ENCODE results near the gene ENDOG. TPM values are rescaled to one million over a fixed set of nuclear protein-coding genes. Genes with fewer than 3 reads are reported as not detected.
"Not testable (repeated sequence)": the region's sequence is repeated elsewhere in the genome, so short reads cannot be mapped to it uniquely, and the experiment has no call there.

Gene ENDOG
- total RNA-seq, 2 donors from 2014 or later = 7.7 to 7.8 TPM

DNA sequence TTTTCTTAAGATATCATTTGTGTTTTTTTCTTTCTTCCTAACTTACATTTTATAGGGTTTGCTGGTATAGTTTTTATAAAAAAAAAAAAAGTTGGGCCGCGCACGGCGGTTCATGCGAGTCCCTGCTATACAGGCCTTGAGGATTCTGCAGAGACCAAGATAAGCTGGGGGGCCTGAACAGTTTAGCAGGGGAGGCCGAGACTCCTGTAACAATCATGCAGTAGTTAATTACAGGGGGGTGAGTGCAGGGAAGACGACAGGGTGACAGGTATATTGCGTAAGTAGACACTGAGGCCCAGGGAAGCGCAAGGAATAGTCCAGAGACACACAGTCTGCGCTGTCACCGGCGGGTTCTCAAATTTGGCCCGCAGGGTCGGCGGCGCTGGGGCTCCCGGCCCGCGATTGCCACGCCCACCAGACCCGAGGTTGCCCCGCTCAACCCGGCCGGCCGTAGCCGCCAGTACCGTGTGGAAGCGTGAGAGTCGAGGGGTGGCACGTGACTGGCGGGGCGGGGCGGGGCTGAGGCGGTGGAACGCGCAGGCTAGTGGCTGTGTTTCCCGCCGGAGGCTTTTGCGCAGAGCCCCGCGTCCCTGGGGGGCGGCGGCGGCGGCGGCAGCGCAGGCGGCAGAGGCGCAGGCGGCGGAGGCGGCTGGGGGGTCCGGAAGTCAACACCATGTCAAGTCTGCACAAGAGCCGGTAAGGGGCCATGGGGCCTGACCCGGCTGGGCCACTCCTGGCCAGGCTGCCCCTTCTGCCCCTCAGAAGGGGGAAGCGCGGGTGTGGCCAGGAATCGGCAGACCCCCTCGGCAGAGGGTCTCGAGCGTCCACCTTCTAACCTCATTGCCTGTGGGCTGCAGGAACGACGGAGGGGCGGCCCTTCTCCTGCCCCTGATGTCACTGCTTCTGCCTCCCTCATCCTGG is 31.4 kb upstream of the ENDOG start, which contains the start of gene TBC1D13:
TSS of gene TBC1D13 (plus strand) at position 573 of the 921 bp plus-strand sequence. CDS start at position 674, 101 bp downstream.
- H3K36me3 Mint-ChIP-seq (ENCODE audit: low read depth) = no peaks in the 10 kb centered on the region
- DNase-seq = peak; percentile 87 to 90 (median 88)
- no peaks in the 10 kb centered on the region for H3K27me3 Mint-ChIP-seq
- H3K4me1 Mint-ChIP-seq = peaks cover 14% of the 10 kb centered on the region
- no peaks in the 10 kb centered on the region for H3K9me3 ChIP-seq (ENCODE audit: control insufficient read depth, low read length, poor library complexity, severe bottlenecking)
- H3K27ac Mint-ChIP-seq = peak within 1 kb of the TSS; percentile 82
- ATAC-seq = peak; percentile 98
- peak within 1 kb of the TSS; percentile 97 for H3K4me3 Mint-ChIP-seq

DNA sequence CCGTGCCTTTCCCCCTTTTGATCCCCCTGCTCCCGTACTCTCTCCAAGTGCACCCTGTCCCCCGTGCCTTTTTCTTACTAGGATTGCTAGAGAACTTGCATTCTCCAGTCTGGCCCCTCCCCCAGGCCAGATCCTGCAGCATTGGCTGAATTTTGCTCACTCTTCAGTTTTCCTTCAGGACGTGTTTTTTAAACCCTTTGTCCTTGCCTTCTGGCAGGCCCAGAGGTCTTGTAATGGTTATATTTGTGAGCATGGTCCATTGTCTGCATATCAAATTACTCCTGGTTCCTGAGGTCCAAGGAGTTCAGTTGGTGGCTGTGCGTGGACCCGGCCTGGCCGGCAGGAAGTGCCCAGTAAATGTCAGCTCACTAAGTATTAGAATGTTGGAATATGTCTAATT is 30.6 kb upstream of the ENDOG start:
- Mint-ChIP-seq H3K27ac (peak overlapping the region; percentile 82), H3K4me1 (peaks cover 14% of the 10 kb centered on the region), H3K36me3 (ENCODE audit: low read depth) (no peaks in the 10 kb centered on the region), H3K27me3 (no peaks in the 10 kb centered on the region), H3K4me3 (peak overlapping the region; percentile 97)
- ATAC-seq (no peak), DNase-seq (no peak)
- no peaks in the 10 kb centered on the region for H3K9me3 ChIP-seq (ENCODE audit: control insufficient read depth, low read length, poor library complexity, severe bottlenecking)

DNA sequence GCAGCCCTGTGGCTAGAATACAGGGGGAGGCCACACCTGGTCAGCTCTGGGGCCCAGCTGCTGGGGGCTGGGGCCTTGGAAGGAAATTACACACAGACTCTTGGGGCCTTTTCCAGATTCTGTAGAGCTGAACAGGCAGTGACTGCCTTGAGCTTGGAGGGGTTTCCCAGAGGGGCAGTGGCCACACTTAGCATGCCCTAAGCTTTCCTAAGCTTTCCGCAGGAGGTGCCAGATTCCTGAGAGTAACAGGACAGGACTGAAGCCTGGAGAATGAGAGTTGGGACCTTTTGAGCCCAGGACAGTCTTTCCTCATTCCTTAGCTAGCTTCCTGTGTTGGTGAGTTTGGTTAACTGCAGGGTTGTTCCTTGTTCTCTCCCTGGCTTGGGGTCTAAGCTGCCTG is 29.9 kb upstream of the ENDOG start:
- peak overlapping the region; percentile 82 for H3K27ac Mint-ChIP-seq

GRCh38 chr9:128790536-128790935 is 27.8 kb upstream of the ENDOG start:
- no peaks in the 10 kb centered on the region for H3K27me3 Mint-ChIP-seq
- ATAC-seq (no peak), DNase-seq (no peak)
- H3K9me3 ChIP-seq (ENCODE audit: control insufficient read depth, low read length, poor library complexity, severe bottlenecking) = no peaks in the 10 kb centered on the region
- no peak overlapping the region for H3K27ac Mint-ChIP-seq
- peaks cover 2% of the 10 kb centered on the region for H3K36me3 Mint-ChIP-seq (ENCODE audit: low read depth)
- no peak overlapping the region for H3K4me3 Mint-ChIP-seq
- peaks cover 25% of the 10 kb centered on the region for H3K4me1 Mint-ChIP-seq

More for the DNA sequence above, 29.9 kb upstream of the ENDOG start:
- DNase-seq = no peak
- Mint-ChIP-seq H3K36me3 (ENCODE audit: low read depth) (no peaks in the 10 kb centered on the region), H3K4me1 (peaks cover 20% of the 10 kb centered on the region), H3K4me3 (peak overlapping the region; percentile 97), H3K27me3 (no peaks in the 10 kb centered on the region)
- no peaks in the 10 kb centered on the region for H3K9me3 ChIP-seq (ENCODE audit: control insufficient read depth, low read length, poor library complexity, severe bottlenecking)
- ATAC-seq = no peak

DNA sequence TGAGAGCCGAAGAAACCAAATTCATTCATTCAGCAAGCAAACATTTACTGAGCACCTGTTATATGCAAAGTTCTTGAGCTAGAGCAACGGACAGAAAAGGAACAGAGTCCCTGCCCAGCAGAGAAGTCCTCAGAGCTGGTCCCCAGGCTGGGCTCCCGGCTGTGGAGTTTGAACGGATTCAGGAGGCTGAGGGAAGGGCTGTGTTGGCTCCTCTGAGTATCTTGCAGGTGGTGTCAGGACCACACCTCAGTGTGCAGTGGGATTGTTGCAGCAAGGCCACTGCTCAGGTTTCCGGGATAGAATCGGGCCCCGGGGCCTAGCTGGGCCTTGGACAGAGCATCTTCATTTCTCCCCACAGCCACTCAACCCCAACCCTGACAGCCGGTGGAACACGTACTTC is 26.2 kb upstream of the ENDOG start:
- H3K4me1 Mint-ChIP-seq = peaks cover 25% of the 10 kb centered on the region
- DNase-seq = no peak
- no peak for ATAC-seq
- H3K4me3 Mint-ChIP-seq = no peak overlapping the region
- H3K27ac Mint-ChIP-seq = no peak overlapping the region
- no peaks in the 10 kb centered on the region for H3K9me3 ChIP-seq (ENCODE audit: control insufficient read depth, low read length, poor library complexity, severe bottlenecking)
- H3K36me3 Mint-ChIP-seq (ENCODE audit: low read depth) = peaks cover 2% of the 10 kb centered on the region
- no peaks in the 10 kb centered on the region for H3K27me3 Mint-ChIP-seq

DNA sequence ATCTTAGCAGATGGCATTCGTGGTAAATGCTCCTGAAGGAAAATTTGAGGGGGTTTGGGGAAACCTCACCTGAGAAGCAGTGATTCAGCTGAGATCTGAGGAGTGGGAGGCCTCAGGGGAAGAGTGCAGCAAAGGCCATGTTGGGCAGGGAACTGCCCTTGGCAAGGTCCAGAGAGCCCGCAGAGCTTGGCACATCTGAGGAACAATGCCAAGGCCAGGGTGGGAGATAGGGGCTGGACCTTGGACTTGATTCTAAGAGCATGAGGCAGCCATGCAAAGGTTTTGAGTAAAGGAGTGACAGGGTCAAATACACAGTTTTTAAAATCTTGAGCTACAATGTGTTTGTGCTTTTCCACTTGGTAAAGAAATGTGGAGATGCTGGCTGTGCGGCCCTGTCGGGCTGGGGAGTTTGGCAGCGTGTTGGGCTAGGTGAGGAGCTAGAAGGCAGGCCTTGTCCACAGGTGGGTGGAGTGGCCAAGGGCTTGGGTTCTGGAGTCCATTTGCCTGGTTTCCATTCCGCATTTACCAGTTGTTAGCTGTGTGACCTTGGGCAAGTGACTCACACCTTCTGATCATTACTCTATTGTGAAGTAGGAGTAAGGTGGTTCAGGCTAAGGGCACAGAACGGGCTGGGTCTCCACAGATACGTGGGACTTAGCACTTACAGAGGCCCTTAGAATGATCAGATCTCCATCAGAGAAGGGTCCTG is 25.2 kb upstream of the ENDOG start:
- Mint-ChIP-seq H3K27me3 (no peaks in the 10 kb centered on the region), H3K27ac (peak overlapping the region; percentile 43), H3K36me3 (ENCODE audit: low read depth) (peaks cover 4% of the 10 kb centered on the region), H3K4me1 (peaks cover 21% of the 10 kb centered on the region), H3K4me3 (no peak overlapping the region)
- ATAC-seq (no peak), DNase-seq (no peak)
- no peaks in the 10 kb centered on the region for H3K9me3 ChIP-seq (ENCODE audit: control insufficient read depth, low read length, poor library complexity, severe bottlenecking)

DNA sequence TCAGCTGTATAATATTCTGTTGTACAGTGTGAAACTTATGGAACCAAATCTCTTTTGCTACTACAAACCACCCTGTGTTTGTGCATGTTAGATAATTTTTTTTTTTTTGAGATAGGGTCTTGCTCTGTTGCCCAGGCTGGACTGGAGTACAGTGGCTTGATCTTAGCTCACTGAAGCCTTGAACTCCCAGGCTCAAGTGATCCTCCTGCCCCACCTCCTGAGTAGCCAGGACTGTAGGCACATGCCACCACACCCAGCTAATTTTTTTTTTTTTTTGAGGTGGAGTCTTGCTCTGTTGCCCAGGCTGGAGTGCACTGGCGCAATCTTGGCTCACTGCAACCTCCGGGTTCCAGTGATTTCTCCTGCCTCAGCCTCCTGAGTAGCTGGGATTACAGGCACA is 23.3 kb upstream of the ENDOG start:
- H3K27ac Mint-ChIP-seq; DNase-seq; H3K9me3 ChIP-seq (ENCODE audit: control insufficient read depth, low read length, poor library complexity, severe bottlenecking); H3K4me3 Mint-ChIP-seq; H3K36me3 Mint-ChIP-seq (ENCODE audit: low read depth); H3K27me3 Mint-ChIP-seq; ATAC-seq: not testable (repeated sequence)
- H3K4me1 Mint-ChIP-seq = peaks cover 17% of the 10 kb centered on the region

- no peaks in the 10 kb centered on the region for H3K27me3 Mint-ChIP-seq
- no peak for DNase-seq
- ATAC-seq = no peak
- peaks cover 4% of the 10 kb centered on the region for H3K36me3 Mint-ChIP-seq (ENCODE audit: low read depth)
- no peaks in the 10 kb centered on the region for H3K9me3 ChIP-seq (ENCODE audit: control insufficient read depth, low read length, poor library complexity, severe bottlenecking)
- H3K27ac Mint-ChIP-seq = no peak overlapping the region
- no peak overlapping the region for H3K4me3 Mint-ChIP-seq
- H3K4me1 Mint-ChIP-seq = peaks cover 3% of the 10 kb centered on the region
These were observed 19.4 kb upstream of the ENDOG start for GRCh38 chr9:128798896-128799295.

- Mint-ChIP-seq H3K27me3 (no peaks in the 10 kb centered on the region), H3K4me3 (no peak overlapping the region), H3K4me1 (peaks cover 2% of the 10 kb centered on the region), H3K36me3 (ENCODE audit: low read depth) (peaks cover 4% of the 10 kb centered on the region), H3K27ac (no peak overlapping the region)
- H3K9me3 ChIP-seq (ENCODE audit: control insufficient read depth, low read length, poor library complexity, severe bottlenecking) = no peaks in the 10 kb centered on the region
- DNase-seq (no peak), ATAC-seq (no peak)
These were observed 18.2 kb upstream of the ENDOG start for GRCh38 chr9:128800061-128800460.

- ATAC-seq (no peak), DNase-seq (no peak)
- Mint-ChIP-seq H3K4me1 (peaks cover 2% of the 10 kb centered on the region), H3K27ac (no peak overlapping the region), H3K36me3 (ENCODE audit: low read depth) (peaks cover 4% of the 10 kb centered on the region), H3K27me3 (no peaks in the 10 kb centered on the region), H3K4me3 (no peak overlapping the region)
- no peaks in the 10 kb centered on the region for H3K9me3 ChIP-seq (ENCODE audit: control insufficient read depth, low read length, poor library complexity, severe bottlenecking)
These were observed 15.8 kb upstream of the ENDOG start for GRCh38 chr9:128802482-128802881.

DNA sequence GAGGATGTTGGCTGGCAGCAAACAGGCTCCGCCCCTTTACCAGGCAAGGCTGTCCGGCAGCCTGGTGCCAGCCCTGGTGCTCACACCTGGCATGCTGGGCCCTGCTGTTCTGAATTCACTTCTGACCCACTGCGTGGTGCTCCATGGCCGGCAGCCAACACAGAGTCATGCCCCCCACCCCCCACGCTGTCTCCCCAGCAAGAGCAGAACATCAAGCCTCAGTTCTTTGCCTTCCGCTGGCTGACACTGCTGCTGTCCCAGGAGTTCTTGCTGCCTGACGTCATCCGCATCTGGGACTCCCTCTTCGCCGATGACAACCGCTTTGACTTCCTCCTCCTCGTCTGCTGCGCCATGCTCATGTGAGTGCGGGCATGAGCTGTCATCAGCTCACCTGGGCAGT is 12.6 kb upstream of the ENDOG start:
- no peak for DNase-seq
- H3K36me3 Mint-ChIP-seq (ENCODE audit: low read depth) = peaks cover 3% of the 10 kb centered on the region
- H3K4me3 Mint-ChIP-seq = no peak overlapping the region
- H3K27me3 Mint-ChIP-seq = no peaks in the 10 kb centered on the region
- no peak for ATAC-seq
- H3K4me1 Mint-ChIP-seq = no peaks in the 10 kb centered on the region
- no peak overlapping the region for H3K27ac Mint-ChIP-seq
- H3K9me3 ChIP-seq (ENCODE audit: control insufficient read depth, low read length, poor library complexity, severe bottlenecking) = no peaks in the 10 kb centered on the region

DNA sequence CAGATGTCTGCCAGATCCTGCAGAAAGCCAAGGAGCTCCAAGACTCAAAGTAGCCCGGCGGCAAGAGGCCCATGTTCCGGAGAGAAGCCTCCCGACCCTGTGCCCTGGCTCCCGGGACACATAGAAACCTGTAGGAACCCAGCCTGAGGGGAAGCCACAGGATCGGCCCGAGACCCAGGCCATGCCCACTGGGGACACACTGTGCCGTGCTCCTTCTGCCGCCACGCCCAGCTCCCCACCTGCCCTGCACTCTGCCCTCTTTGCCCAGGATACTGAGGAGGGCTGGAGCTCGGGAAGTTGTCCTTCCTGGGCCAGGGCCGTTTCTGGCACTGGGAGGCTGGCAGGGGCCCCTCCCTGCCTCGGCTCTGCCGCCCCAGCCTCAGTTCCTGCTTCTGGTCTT is 10.5 kb upstream of the ENDOG start:
- DNase-seq (no peak), ATAC-seq (no peak)
- no peak overlapping the region for H3K4me3 Mint-ChIP-seq
- no peaks in the 10 kb centered on the region for H3K4me1 Mint-ChIP-seq
- H3K36me3 Mint-ChIP-seq (ENCODE audit: low read depth) = peaks cover 3% of the 10 kb centered on the region
- H3K9me3 ChIP-seq (ENCODE audit: control insufficient read depth, low read length, poor library complexity, severe bottlenecking) = no peaks in the 10 kb centered on the region
- no peaks in the 10 kb centered on the region for H3K27me3 Mint-ChIP-seq
- H3K27ac Mint-ChIP-seq = no peak overlapping the region

GRCh38 chr9:128808543-128808942 is 9.8 kb upstream of the ENDOG start:
- Mint-ChIP-seq H3K4me3 (no peak overlapping the region), H3K27me3 (no peaks in the 10 kb centered on the region), H3K4me1 (no peaks in the 10 kb centered on the region), H3K36me3 (ENCODE audit: low read depth) (peaks cover 3% of the 10 kb centered on the region), H3K27ac (no peak overlapping the region)
- ATAC-seq = no peak
- no peaks in the 10 kb centered on the region for H3K9me3 ChIP-seq (ENCODE audit: control insufficient read depth, low read length, poor library complexity, severe bottlenecking)
- no peak for DNase-seq

Measured in T-helper 17 cell (primary cell).